Glomerular visceral epithelial cell (primary cell): ENCODE results near the gene ZNF786.
"Not testable (repeated sequence)": the region's sequence is repeated elsewhere in the genome, so short reads cannot be mapped to it uniquely, and the experiment has no call there.

ENCODE experiments used
- DNase-seq: peaks from one replicate; pipeline ENCODE4 v3.0.0-alpha.2; 2016; ENCODE audit errors: extremely low spot score

Gene ZNF786

DNA sequence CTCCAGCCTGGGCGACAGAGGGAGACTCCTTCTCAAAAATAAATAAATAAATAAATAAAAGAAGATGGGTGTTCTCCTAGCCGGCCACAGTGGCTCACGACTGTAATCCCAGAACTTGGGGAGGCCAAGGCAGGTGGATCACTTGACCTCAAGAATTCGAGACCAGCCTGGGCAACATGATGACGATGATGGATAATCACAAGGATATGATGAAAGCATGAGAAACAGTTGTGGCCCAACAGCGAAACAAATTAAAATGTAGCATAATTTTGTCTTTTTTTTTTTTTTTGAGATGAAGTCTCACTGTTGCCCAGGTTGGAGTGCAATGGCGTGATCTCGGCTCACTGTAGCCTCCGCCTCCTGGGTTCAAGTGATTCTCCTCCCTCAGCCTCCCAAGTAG is 12.9 kb downstream of the ZNF786 start:
- DNase-seq, result no peak

DNA sequence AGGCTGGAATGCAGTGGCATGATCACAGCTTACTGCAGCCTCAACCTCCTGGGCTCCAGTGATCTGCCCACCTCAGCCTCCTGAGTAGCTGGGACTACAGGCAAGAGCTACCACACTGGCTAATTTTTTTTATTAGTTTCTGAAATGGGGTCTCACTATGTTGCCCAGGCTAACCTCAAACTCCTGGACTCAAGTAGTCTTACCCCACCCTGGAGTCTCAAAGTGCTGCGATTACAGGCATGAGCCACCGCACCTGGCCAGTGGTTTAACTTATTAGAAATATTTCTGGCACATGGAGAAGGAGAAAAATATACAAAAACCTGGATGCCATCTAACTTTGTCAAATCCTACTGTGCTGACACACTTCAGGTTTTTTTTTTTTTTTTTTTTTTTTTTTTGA is 15.2 kb downstream of the ZNF786 start:
- no peak for DNase-seq

- DNase-seq, result no peak
Observed at GRCh38 chr7:149074116-149074885, 16.2 kb downstream of the ZNF786 start.

GRCh38 chr7:149072438-149072775 is 18.1 kb downstream of the ZNF786 start:
- no peak for DNase-seq

DNA sequence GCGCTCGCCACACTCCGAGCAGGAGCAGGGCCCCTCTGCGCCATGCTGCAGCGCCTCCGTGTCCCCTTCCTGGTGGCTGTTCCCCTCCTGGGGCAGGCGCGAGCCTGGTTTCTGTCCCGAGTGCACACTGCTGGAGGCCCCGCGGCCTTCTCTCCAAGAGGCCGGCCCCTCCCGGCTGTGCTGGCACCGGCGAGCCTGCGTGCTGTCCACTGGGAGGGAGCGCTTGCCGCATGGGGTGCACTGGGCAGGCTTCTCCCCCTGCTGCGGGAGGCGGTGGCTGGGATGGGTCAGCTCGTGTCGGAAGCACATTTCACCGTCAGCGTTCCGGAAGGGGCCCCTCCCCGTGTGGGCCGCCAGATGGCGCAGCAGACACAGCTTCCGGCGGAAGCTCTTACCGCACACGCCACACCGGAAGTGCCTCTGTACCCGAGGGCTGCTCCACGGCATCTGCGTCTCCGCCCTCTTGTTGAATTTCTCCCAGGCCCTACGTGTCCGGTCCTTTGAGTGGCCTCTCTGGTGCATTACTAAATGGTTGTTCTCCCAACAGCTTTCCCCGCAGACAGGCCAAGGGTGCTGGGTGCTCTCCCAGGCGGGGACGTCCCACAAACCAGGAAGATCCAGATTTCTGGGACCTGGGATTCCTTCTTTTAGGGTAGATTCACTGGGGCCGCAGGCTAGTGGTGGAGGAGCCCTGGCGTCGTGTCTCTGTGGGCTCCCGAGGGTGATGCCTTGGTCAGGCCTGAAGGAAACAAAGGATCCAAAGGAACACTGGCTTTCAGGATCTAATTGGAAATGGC is 18.7 kb downstream of the ZNF786 start:
- DNase-seq, result no peak

DNA sequence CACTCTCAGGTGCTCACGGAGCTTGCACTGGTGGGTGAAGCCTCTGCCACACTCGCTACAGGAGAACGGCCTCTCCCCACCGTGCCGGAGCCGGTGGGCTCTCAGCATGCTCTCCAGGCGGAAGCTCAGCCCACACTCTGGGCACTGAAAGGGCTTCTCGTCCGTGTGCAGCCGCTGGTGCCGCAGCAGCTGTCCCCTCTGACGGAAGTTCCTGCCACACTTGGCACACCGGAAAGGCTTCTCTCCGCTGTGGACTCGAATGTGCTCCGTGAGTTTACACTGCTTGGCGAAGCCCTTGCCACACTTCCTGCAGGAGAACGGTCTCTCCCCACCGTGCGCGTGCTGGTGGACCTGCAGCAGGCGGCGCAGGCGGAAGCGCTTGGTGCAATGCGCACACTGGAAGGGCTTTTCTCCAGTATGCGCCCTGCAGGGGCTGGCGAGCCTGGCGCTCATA is 19.3 kb downstream of the ZNF786 start:
- DNase-seq, result no peak

- no peak for DNase-seq
Observed at GRCh38 chr7:149070372-149071125, 20.0 kb downstream of the ZNF786 start.

- DNase-seq, result no peak
Observed at GRCh38 chr7:149067869-149068268, 22.6 kb downstream of the ZNF786 start.

- DNase-seq, result no peak
Observed at GRCh38 chr7:149063476-149063875, 27.0 kb downstream of the ZNF786 start.

DNA sequence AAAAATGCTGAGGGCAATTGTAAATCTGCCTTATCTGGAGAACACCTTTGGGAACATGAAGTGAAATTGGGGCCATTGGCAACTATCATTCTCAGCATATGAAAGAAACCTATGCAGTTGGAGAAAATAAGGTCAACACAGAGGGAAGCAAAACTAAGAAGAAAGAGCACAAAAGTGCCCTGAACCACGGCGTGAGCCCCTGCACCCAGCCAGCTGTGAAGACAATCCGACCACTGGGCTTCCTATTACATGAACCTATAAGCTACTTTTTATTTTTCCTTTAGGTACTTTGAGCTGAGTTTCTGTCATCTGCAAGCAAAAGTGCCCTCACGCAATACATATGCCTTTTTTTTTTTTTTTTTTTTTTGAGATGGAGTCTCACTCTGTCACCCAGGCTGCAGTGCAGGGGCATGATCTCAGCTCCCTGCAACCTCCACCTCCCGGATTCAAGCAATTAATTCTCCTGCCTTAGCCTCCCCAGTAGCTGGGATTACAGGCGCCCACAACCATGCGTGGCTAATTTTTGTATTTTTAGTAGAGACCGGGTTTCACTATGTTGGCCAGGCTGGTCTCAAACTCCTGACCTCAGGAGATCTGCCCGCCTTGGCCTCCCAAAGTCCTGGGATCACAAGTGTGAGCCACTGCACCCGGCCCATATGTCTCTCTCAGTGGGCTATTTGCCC is 28.2 kb downstream of the ZNF786 start:
- not testable (repeated sequence) for DNase-seq

DNA sequence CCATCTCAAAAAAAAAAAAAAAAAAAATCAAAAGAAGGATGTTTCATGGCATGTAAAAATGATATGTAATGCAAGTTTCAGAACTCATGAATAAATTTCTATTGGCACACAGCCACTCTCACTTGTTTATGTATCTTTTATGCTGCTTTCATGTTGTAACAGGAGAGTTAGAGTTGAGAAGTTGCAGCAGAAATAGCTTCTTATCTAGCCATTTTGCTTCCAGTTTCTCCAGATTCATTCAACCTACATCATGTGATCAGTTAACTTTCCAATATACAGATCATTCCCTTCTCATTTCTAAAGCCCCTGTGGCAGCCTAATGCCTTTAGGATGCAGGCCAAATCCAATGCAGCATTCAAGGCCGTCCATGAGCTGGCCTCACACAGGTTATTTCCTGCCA is 30.4 kb downstream of the ZNF786 start:
- DNase-seq, result no peak

DNA sequence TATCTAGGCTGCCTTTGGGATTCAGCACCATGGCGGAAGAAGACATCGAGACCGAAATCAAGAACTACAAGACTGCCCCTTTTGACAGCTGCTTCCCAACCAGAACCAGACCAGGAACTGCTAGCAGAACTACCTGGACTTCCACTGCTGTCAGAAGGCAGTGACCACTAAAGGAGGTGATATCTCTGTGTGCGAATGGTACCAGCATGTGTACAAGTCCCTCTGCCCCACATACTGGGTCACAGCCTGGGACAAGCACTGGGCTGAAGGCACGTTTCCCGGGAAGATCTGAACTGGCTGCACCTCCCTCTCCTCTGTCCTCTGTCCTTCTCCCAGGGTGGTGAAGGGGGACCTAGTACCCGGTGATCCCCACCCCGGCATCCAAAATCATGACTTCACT is 36.6 kb downstream of the ZNF786 start:
- DNase-seq, result no peak

- no peak for DNase-seq
Observed at GRCh38 chr7:149053384-149053783, 37.1 kb downstream of the ZNF786 start.

GRCh38 chr7:149050941-149051340 is 39.6 kb downstream of the ZNF786 start:
- DNase-seq, result peak; percentile 21

- DNase-seq, result no peak
Observed at GRCh38 chr7:149048805-149049204, 41.7 kb downstream of the ZNF786 start.

DNA sequence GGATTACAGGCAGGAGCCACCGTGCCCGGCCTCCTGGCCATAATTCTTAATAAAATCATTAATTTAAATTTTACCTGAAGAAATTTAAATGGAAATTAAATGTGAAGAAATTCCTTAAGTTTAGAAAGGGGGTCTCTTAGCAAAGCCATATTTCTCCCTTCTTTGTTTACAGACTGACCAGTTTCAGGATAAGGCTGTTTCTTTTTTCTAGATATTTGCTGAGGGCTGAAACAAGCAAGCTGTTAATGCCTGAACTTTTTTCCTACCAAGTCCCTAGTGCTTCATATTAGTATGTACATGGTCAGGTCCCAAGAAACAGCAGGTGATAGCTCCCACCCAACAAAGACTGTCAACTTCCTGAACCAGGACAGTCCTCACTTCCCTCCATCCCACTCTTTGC is 44.1 kb downstream of the ZNF786 start:
- no peak for DNase-seq

- DNase-seq, result no peak
Observed at GRCh38 chr7:149043936-149044335, 46.6 kb downstream of the ZNF786 start.

- no peak for DNase-seq
Observed at GRCh38 chr7:149041350-149041749, 49.2 kb downstream of the ZNF786 start.

DNA sequence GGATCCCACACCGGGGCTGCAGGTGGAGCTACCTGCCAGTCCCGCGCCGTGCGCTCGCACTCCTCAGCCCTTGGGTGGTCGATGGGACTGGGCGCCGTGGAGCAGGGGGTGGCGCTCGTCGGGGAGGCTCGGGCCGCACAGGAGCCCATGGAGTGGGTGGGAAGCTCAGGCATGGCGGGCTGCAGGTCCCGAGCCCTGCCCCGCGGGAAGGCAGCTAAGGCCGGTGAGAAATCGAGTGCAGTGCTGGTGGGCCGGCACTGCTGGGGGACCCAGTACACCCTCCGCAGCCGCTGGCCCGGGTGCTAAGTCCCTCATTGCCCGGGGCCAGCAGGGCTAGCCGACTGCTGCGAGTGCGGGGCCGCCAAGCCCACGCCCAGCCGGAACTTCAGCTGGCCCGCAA is 51.9 kb downstream of the ZNF786 start:
- not testable (repeated sequence) for DNase-seq

DNA sequence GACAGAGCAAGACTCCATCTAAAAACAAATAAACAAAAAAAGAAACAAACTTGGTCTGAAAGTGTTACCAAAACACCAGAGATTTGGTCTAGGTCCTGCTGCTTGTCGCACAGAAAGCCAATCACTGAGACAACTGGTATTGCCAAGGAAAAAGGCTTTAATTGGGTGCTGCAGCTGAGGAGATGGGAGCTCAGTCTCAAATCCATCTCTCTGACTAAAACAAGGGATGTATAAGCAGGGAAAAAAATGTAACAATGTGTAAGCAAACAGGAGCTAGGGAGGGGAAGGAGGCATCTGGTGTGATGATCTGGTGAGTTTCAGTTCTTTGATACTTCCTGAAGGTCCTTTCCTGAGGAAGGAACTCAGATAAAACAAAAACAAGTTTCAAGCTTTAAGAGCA is 53.8 kb downstream of the ZNF786 start:
- no peak for DNase-seq

DNA sequence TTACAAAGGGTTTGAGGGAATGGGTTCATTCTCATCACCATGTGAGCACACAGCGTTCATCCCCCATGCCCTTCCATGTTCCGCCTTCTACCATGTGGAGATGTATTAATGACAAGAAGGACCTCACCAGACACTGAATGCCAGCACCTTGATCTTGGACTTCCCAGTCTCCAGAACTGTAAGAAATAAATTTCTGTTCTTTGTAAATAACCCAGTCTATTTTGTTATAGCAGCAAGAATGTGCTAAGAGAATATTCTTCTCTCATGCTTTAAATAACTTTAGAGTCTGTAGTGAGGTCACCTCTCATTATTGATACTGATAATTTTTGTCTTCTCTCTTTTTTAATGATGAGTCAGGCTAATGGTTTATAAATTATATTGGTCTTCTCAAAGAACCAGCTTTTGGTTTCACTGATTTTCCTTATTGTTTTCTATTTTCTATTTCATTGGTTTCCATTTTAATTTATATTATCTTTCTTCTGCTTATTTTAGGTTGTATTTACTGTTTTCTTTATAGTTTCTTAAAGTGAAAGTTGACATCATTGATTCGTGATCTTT is 59.1 kb downstream of the ZNF786 start:
- DNase-seq, result no peak

GRCh38 chr7:149030439-149030838 is 60.1 kb downstream of the ZNF786 start:
- not testable (repeated sequence) for DNase-seq
